Mammary epithelial cell (primary cell): Measurements from ENCODE around the gene LPP.

ENCODE experiments used
- EZH2 ChIP-seq: IDR thresholded peaks from 2 replicates; pipeline ENCODE4 v1.6.1; 2012; ENCODE audit warnings: low read length, inconsistent platforms, borderline replicate concordance
- TF ChIP-seq, protein P1 (sequence below), 2 donors: IDR thresholded peaks in 1 of 2; conservative IDR thresholded peaks in 1 of 2; 2 replicates each; pipeline ENCODE4 v1.5.1; 2011 to 2012; ENCODE audit warnings: inconsistent platforms in 2 of 2, low read length in 2 of 2, mild to moderate bottlenecking in 2 of 2, control low read depth in 1 of 2, low read depth in 1 of 2; ENCODE audit not compliant: insufficient read depth in 1 of 2; ENCODE audit errors: extremely low read depth in 1 of 2

DNA sequence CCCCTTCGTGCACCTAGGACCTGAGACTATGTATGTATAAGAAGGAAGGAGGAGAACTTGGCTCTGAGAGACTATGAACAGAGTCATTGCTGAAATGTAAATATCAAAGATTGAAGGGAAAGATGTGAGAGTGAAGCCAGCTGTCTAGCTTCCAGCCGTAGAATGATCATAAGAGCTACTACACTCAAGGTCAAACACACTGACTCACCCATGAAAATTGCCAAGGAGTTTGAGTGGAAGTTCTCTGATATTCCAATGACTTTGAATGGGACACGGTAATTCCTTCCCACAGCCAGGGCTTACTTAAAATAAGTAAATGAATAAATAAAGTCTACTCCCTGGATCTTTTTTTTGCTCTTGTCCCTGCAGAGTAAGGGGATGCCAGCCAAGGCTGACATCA is 618.9 kb downstream of the LPP start:
- TF ChIP-seq, protein P1, sequence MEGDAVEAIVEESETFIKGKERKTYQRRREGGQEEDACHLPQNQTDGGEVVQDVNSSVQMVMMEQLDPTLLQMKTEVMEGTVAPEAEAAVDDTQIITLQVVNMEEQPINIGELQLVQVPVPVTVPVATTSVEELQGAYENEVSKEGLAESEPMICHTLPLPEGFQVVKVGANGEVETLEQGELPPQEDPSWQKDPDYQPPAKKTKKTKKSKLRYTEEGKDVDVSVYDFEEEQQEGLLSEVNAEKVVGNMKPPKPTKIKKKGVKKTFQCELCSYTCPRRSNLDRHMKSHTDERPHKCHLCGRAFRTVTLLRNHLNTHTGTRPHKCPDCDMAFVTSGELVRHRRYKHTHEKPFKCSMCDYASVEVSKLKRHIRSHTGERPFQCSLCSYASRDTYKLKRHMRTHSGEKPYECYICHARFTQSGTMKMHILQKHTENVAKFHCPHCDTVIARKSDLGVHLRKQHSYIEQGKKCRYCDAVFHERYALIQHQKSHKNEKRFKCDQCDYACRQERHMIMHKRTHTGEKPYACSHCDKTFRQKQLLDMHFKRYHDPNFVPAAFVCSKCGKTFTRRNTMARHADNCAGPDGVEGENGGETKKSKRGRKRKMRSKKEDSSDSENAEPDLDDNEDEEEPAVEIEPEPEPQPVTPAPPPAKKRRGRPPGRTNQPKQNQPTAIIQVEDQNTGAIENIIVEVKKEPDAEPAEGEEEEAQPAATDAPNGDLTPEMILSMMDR (conservative IDR thresholded peaks at IDR 0.05 in 1 of 2, IDR thresholded peaks at IDR 0.05 in 1 of 2; ENCODE audit: extremely low read depth in 1 of 2, insufficient read depth in 1 of 2, low read depth in 1 of 2, low read length in 2 of 2): no peak
- no peak for TF ChIP-seq EZH2
